ENCODE results near the gene FES.
"Not testable (repeated sequence)": the region's sequence is repeated elsewhere in the genome, so short reads cannot be mapped to it uniquely, and the experiment has no call there.

Gene FES
- 0.37 to 1.3 (median 0.99) reads per million in 4 experiments for total RNA-seq

DNA sequence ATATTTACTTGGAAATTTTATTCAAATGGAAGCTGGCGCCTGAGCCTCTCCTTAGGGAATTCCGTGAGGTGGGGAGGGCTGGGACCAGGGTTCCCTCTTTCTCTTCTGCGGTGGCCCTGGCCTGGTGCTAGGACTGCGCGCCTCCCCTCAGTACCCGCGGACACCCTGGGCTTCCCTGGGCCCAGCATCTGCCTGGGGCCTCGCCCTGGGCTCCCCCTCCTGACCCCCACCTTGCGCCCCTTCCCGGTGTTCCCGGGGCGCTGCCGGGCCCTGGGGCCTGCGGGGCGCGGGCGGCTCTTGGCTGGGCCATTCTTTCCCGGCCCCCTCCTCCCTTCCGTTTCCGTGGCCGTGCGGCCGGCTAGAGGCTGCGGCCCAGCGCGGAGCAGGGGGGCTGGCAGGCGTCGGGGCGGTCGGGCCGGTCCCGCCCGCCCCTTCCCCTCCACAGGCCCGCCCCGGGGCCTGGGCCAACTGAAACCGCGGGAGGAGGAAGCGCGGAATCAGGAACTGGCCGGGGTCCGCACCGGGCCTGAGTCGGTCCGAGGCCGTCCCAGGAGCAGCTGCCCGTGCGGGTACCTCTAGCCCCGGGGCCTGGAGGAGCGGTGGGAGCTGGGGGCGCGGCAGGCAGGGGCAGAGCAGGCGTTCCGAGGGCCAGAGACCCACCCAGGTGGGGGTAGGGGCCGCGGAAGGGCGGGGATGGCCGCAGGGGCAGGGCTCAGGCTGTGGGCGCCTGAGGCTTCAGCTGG is at the start of gene FES:
TSS of gene FES (plus strand) at position 529 of the 743 bp plus-strand sequence. CDS start 542 bp downstream, outside the sequence.
- no peak for DNase-seq

- DNase-seq: no peak
Measured at GRCh38 chr15:90834626-90835025, 49.7 kb upstream of the FES start.

DNA sequence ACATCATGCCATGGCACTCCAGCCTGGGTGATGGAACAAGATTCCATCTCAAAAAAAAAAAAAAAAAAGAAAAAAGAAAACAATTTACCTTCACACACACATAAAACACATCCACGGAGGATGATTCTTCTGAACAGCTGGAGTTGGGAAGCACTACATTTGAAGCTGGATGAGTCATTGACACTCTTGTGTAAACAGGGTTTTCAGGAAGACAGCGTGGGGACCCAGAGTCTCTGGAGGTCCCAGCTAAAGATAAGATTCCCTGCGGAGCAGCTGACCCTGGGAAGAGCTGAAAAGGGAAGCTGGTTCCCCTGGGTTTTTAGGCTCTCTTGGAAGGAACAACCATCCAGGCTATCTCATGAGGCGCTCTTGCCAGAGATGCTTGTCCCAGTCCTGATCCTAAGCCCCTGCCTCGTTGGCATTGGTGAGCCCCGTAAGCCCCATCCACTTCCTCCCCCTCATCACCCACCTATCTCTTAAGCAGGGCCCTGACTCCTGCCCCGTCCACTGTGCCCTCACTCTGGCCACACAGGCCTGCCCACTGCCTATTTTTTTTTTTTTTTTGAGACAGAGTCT is 47.9 kb upstream of the FES start:
- DNase-seq: no peak

DNA sequence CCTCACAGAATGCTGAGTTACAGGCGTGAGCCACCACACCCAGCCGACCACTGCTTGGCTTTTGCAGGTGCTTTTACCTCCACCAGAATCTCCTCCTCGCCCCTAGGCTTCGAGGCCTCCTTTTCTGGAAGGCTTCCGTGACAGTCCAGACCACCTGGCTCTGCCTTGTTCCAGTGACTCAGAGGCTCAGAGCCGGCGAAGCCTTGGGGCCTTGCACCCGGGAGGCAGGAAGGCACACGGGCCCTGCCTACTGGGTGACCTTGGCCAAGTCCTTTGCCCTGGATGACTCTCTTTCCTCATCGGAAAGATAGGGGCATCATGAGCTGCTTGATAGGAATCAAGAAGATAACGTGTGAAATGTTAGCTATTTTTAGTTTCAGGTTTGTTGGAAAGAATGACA is 47.2 kb upstream of the FES start:
- DNase-seq: no peak

- peak; percentile 74 for DNase-seq
Measured at GRCh38 chr15:90838139-90838538, 46.2 kb upstream of the FES start.

GRCh38 chr15:90838544-90838943 is 45.8 kb upstream of the FES start:
- no peak for DNase-seq

DNA sequence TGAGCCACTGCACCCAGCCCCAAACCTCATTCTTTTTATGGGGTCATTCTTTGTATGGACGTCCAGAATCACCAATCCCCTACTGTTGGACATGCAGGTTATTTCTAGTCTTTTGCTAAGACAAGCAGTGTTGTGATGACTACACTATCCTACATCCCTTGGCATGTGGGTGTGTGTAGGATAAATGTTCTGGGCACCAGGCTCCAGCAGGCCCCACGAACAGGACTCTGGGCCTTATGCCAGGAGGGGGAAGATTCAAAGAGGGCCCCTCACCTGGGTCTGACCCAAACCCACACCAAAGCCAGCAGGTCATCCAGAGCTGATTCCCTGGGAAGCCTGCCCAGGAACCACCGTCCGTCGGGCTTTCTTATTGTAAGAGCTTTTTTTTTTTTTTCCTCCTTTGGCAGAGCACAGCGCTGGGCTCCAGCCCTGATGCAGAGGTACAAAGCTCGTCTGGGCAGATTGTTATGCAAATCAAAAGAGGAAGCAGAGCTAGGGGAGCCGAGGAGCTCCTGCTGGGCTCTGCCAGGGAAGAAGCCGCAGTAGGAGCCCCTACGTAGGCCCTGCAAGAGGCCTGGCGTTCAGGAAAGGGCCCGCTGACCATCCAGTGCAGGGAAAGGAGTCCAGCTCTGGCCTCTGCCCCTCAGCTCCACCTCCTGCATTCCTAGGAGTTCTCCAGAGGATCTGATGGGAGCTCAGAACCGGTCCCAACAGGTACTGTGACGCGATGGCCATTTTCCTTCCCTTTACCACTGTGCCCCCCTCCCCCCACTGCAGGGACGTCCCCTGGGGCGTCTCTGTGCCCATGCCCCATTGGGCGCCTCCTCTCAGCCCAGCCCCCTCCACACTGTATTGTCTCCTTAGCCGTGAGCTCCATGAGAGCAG is 44.9 kb upstream of the FES start:
- no peak for DNase-seq

- DNase-seq: no peak
Measured at GRCh38 chr15:90840157-90840855, 44.0 kb upstream of the FES start.

DNA sequence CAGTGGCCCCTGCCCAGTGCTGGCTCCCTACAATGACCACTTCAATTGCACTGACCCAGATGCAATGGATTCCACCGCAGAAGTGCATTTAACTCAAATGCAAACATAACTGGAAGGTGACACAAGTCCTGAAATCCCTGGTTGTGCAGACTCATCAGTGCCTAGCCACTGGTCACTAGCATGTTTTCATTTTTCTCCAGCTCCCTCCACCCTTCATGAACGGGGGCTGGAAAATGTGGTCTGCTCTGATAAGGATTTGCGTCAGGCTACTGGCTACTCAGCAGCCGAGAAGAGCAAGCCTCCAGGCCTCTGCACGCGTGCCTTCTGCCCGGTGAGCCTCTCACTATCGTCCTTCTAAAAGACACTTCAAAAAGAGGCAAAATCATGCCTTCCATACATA is 43.4 kb upstream of the FES start:
- DNase-seq: no peak

- DNase-seq: no peak
Measured at GRCh38 chr15:90844696-90845095, 39.6 kb upstream of the FES start.

DNA sequence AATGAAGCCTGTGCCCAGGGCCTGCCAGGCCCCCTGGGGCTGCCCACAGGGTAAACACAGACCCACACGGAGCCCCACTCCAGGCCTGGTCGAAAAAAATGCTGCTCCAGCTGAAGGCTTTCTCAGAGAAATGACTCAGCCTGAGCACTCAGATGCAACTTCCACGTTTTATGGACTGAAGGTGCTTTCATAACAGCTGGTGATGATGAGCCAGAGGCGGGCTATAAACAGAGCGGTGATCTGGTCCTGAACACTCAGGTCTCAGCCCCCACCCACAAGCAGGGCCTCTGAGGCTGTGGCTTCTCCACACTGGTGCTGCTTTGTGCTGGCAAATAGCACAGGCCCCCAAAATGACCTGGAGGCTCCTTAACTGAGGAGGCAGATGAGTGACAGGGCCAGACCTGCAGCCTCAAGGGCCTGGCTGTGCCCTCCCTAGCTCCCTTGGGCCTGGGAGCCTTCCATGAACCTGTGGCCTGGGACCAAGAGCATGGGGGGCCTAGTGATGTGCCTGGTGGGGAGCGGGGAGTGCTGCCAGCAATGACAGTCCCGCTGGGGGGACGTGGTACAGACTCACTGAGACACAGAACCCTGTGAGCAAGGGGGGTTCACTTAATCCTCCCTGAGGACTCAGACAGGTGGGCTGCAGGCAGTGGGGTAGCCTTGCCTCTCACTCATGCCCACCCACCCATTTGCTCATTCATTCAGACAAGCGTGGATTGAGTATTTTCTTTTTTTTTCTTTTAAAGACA is 38.9 kb upstream of the FES start:
- DNase-seq: no peak

DNA sequence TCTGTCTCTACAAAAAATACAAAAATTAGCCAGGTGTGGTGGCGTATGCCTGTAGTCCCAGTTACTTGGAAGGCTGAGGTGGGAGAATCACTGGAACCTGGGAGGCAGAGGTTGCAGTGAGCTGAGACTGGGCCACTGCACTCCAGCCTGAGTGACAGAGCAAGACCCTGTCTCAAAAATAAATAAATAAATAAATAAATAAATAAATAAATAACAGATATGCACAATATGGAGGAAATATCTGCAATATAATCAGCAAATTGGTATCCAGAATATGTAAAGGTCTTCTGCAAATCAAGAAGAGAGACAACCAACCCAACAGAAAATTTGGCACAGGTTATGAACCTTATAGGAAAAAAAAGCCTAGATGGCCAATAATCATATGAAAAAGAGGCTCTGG is 34.9 kb upstream of the FES start:
- DNase-seq: not testable (repeated sequence)

- DNase-seq: no peak
Measured at GRCh38 chr15:90851114-90851513, 33.2 kb upstream of the FES start.

DNA sequence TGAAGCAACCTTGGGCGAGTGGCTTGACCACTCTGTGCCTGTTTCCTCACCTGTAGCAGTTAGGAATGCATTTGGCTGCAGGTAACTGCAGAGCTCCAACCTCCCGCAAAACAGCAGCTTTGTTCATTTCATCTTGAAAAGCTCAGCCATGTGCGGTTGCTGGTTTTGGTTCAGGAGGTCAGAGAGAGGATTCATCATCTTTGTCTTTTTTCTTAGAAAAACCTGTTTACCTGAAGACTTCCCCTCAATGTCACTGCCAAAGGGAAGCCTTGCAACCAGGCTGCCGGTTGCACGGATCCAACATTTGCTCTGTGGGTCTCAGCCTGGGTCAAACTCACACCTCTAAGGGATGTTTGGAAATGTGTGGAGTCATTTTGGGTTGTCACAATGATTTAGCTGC is 32.4 kb upstream of the FES start:
- DNase-seq: no peak

DNA sequence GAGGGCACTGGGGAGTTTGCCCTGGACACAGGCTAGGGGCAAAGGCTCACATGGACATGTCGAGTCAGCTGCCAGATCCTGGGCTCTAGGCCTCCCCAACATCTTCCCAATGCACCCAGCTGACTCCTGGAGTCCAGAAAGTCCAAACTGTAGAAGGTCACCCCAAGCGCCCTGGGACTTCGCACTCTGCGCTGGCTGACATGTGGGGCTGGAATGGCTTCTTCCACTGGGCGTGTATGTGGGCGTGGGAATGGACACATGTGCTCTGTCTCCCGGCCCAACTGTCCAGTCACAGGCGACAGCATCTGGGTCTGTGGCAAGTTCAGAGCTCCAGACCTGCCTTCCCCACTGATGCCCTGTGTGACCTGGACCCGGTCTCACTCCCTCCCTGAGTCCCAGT is 29.2 kb upstream of the FES start:
- DNase-seq: no peak

- no peak for DNase-seq
Measured at GRCh38 chr15:90857337-90857736, 27.0 kb upstream of the FES start.

DNA sequence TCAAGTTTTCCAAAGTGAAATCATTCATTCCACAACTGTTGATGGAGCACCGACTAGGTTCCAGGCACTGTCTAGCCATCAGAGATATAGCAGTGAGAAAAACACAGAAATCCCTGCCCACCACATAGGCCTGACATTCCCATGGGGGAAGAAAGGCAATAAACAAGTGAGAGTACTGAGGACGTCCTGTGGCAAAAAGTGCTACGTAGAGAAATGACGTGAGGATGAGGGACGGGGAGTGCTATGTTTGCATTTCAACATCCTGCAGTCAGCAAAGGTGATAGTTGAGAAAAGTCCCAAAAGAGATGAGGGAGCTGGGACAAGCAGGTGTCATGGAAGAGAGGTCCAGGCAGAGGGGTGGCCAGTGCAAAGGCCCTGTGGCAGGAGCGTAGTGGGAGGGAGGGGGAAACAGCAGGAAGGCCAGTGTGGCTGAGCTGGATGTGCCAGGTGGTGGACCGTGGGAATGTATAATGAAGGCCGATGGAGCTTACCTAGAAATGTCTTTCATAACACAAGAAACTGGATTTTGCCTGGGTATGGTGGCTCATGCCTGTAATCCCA is 26.3 kb upstream of the FES start:
- DNase-seq: no peak

DNA sequence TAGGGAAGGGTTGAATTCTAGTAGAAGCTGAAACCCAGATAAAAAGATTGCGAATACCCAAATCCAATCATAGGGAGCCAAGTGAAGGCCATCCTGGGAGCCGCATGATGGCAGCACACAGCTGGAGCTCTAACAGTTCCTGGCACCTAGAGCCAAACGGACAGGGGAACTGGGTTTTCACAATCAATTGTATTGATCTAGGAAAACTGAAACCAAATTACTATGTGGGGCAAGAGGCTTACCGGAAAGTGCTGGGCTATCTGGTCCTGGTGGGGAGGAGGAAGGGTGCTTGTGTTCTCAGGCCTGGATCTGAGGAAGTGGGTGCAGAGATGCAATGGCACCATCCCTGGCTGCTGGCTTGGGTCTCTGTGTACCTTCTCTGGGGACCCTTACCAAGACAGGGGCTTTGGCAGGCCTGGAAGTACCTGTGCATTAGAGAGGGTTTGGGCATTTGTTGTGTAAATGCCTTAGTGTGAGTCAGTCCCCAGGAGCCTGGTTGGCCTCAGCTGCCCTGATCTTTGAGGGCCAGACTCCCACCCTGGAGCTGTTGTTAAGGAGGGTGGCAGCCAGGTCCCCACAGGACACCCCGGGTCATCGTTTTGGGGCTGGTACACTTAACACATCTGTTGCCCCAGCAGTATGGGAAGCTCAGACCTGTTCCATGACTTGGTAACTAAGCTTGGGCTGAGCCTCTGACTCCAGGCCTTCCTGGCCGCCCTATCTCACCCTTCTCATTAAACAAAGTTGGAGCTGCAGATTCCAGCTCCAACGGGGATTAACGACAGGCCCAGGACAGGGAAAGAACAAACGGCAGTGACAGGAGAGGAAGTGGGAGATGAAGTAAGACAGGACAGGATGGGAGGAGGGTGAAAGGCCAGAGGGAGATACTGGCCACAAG is 24.8 kb upstream of the FES start:
- no peak for DNase-seq

- DNase-seq: no peak
Measured at GRCh38 chr15:90860450-90860849, 23.9 kb upstream of the FES start.

DNA sequence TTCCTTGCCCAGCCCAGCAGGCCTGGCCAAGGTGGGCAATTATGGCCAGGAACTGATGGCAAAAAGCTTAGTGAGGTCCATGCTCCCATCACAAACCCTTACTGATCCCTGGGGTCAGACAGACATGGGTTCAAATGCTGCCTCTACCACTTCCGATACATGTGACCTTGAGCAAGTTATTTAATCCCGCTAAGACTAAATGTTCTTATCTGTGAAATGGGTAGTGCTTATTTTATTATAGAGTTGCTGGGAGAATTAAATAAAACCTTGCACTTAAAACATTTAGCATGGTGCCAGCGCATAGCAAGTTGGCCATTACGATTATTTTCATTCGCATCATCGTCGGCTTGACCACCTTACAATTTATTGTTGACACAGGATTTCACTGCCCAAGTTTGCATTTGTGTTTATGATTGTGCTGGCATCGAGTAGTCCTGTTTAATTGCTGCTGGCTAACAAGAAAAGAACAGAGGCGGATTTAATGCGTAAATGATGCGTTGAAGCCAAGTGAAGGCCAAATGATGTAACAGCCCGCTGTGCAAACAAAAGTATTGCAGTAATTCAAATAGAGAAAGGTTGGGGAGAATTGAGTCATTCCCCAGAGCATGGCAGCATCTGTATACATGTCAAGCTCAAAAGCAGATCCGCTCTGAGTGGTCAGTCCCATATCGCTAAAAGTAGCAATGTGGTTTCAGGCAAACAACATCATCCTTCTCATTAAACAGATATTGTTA is 23.2 kb upstream of the FES start:
- no peak for DNase-seq
